Limb (tissue), 2 donors: Measurements from ENCODE around the gene RAB12.
"Not testable (repeated sequence)": the region's sequence is repeated elsewhere in the genome, so short reads cannot be mapped to it uniquely, and the experiment has no call there.

Experiments
- DNase-seq, 2 donors: peaks; one replicate each; pipeline ENCODE4 v3.0.0-alpha.2; 2016; ENCODE audit errors: extremely low spot score in 2 of 2

The RAB12 gene

GRCh38 chr18:8643326-8643878 is 34.2 kb downstream of the RAB12 start:
- DNase-seq, result no peak

- DNase-seq, result not testable (repeated sequence)
These were observed 38.1 kb downstream of the RAB12 start for GRCh38 chr18:8647359-8647758.

- not testable (repeated sequence) for DNase-seq
These were observed 42.4 kb downstream of the RAB12 start for GRCh38 chr18:8651478-8652261.

- DNase-seq, result peak in 1 of 2 donors; percentile 61
These were observed 45.5 kb downstream of the RAB12 start for GRCh38 chr18:8654503-8655451.

- no peak for DNase-seq
These were observed 47.0 kb downstream of the RAB12 start for GRCh38 chr18:8656232-8656631.

GRCh38 chr18:8657050-8657820 is 48.0 kb downstream of the RAB12 start:
- DNase-seq, result no peak

GRCh38 chr18:8657873-8658470 is 48.7 kb downstream of the RAB12 start:
- peak in 1 of 2 donors; percentile 74 for DNase-seq

- DNase-seq, result no peak
These were observed 49.7 kb downstream of the RAB12 start for GRCh38 chr18:8658858-8659485.

- no peak for DNase-seq
These were observed 50.5 kb downstream of the RAB12 start for GRCh38 chr18:8659609-8660242.

- no peak for DNase-seq
These were observed 51.1 kb downstream of the RAB12 start for GRCh38 chr18:8660316-8660715.

GRCh38 chr18:8661754-8662559 is 52.7 kb downstream of the RAB12 start:
- DNase-seq, result peak; percentile 50 to 54

GRCh38 chr18:8662560-8663255 is 53.5 kb downstream of the RAB12 start:
- DNase-seq, result no peak

- no peak for DNase-seq
These were observed 58.6 kb downstream of the RAB12 start for GRCh38 chr18:8667846-8668245.

GRCh38 chr18:8668381-8668780 is 59.1 kb downstream of the RAB12 start:
- no peak for DNase-seq

- no peak for DNase-seq
These were observed 60.3 kb downstream of the RAB12 start for GRCh38 chr18:8669571-8669970.

- no peak for DNase-seq
These were observed 64.3 kb downstream of the RAB12 start for GRCh38 chr18:8673256-8674209.

- no peak for DNase-seq
These were observed 65.8 kb downstream of the RAB12 start for GRCh38 chr18:8675057-8675456.
